ENCODE data around the gene SLPI.
A peak's percentile ranks its signal among the peaks of the same experiment; 100 is the strongest.

- TF ChIP-seq POLR2AphosphoS5 (IDR thresholded peaks at IDR 0.05; ENCODE audit: low read depth, low read length): no peak
- TF ChIP-seq CTCF (IDR thresholded peaks at IDR 0.05 in 2 of 3, conservative IDR thresholded peaks at IDR 0.05 in 1 of 3; ENCODE audit: borderline replicate concordance in 1 of 3, insufficient read depth in 1 of 3, low read depth in 2 of 3, low read length in 2 of 3): peak in 2 of 3 experiments; percentile 73 to 83; a peak in 4 of 6 replicates
- no peak for TF ChIP-seq JUND (IDR thresholded peaks at IDR 0.05)
- TF ChIP-seq RAD21 (IDR thresholded peaks at IDR 0.05; ENCODE audit: low read depth): no peak
- no peak for TF ChIP-seq SIN3A (IDR thresholded peaks at IDR 0.05; ENCODE audit: low read depth)
- no peak for TF ChIP-seq EZH2 (IDR thresholded peaks at IDR 0.05)
Measured at GRCh38 chr20:45300961-45301360, 46.6 kb upstream of the SLPI start.

Data from HCT116 (cell line).